ENCODE data around the gene CADPS. TPM values are rescaled to one million over a fixed set of nuclear protein-coding genes. Genes with fewer than 3 reads are reported as not detected.

The CADPS gene
- 1.3 TPM in 1 of 2 replicates, not detected in the other for total RNA-seq

GRCh38 chr3:62874711-62875557 lies at the start of gene CADPS:
TSS of gene CADPS (minus strand) at chr3:62875416. CDS start at chr3:62875029, 387 bp downstream.
- H3K36me3 ChIP-seq (ENCODE audit: control insufficient read depth, insufficient read depth, low read length): no peaks in the 10 kb centered on the region
- H3K4me3 ChIP-seq (ENCODE audit: low read depth, low read length): no peak within 1 kb of the TSS
- no peak for DNase-seq (ENCODE audit: low read depth)
- peaks cover 31% of the 10 kb centered on the region for H3K27me3 ChIP-seq (ENCODE audit: control insufficient read depth, insufficient read depth, low read length)
- TF ChIP-seq CTCF (IDR thresholded peaks at IDR 0.05; ENCODE audit: insufficient read depth, low read length, severe bottlenecking): no peak
- no peak for FAIRE-seq

GRCh38 chr3:62923066-62923465 lies 47.9 kb upstream of the CADPS start:
- no peaks in the 10 kb centered on the region for H3K27me3 ChIP-seq (ENCODE audit: control insufficient read depth, insufficient read depth, low read length)
- DNase-seq (ENCODE audit: low read depth) (no peak), FAIRE-seq (no peak)
- no peak for TF ChIP-seq CTCF (IDR thresholded peaks at IDR 0.05; ENCODE audit: insufficient read depth, low read length, severe bottlenecking)
- H3K4me3 ChIP-seq (ENCODE audit: low read depth, low read length): no peak overlapping the region
- H3K36me3 ChIP-seq (ENCODE audit: control insufficient read depth, insufficient read depth, low read length): no peaks in the 10 kb centered on the region

- DNase-seq (ENCODE audit: low read depth) (no peak), FAIRE-seq (no peak)
- no peak for TF ChIP-seq CTCF (IDR thresholded peaks at IDR 0.05; ENCODE audit: insufficient read depth, low read length, severe bottlenecking)
- Histone ChIP-seq H3K27me3 (ENCODE audit: control insufficient read depth, insufficient read depth, low read length) (no peaks in the 10 kb centered on the region), H3K36me3 (ENCODE audit: control insufficient read depth, insufficient read depth, low read length) (no peaks in the 10 kb centered on the region), H3K4me3 (ENCODE audit: low read depth, low read length) (no peak overlapping the region)
These were observed 47.1 kb upstream of the CADPS start for GRCh38 chr3:62922326-62922725.

- no peak for DNase-seq (ENCODE audit: low read depth)
- Histone ChIP-seq H3K27me3 (ENCODE audit: control insufficient read depth, insufficient read depth, low read length) (no peaks in the 10 kb centered on the region), H3K36me3 (ENCODE audit: control insufficient read depth, insufficient read depth, low read length) (no peaks in the 10 kb centered on the region), H3K4me3 (ENCODE audit: low read depth, low read length) (no peak overlapping the region)
- no peak for FAIRE-seq
- TF ChIP-seq CTCF (IDR thresholded peaks at IDR 0.05; ENCODE audit: insufficient read depth, low read length, severe bottlenecking): no peak
These were observed 45.2 kb upstream of the CADPS start for GRCh38 chr3:62920466-62920784.

GRCh38 chr3:62919784-62920465 lies 44.7 kb upstream of the CADPS start:
- TF ChIP-seq CTCF (IDR thresholded peaks at IDR 0.05; ENCODE audit: insufficient read depth, low read length, severe bottlenecking): no peak
- DNase-seq (ENCODE audit: low read depth): no peak
- Histone ChIP-seq H3K27me3 (ENCODE audit: control insufficient read depth, insufficient read depth, low read length) (no peaks in the 10 kb centered on the region), H3K36me3 (ENCODE audit: control insufficient read depth, insufficient read depth, low read length) (no peaks in the 10 kb centered on the region), H3K4me3 (ENCODE audit: low read depth, low read length) (no peak overlapping the region)
- no peak for FAIRE-seq

Measured in bronchial epithelial cell (primary cell).